H1 (cell line): Measurements from ENCODE around the gene DYNC1I1. TPM values are rescaled to one million over a fixed set of nuclear protein-coding genes. Genes with fewer than 3 reads are reported as not detected.

Source experiments
- CHD7 ChIP-seq: fragments of 300-600 bp; sonication (generic); IDR thresholded peaks from 2 replicates; pipeline ENCODE4 v1.7.1; 2012; ENCODE audit warnings: low read length, moderate library complexity, mild to moderate bottlenecking, inconsistent platforms; ENCODE audit not compliant: insufficient replicate concordance
- CTCF ChIP-seq, 3 experiments: IDR thresholded peaks; 1 replicate in 2 of 3; 2 replicates in 1 of 3; pipeline versions ENCODE4 v1.5.1 to v1.6.1; 2011; ENCODE audit warnings: low read length in 3 of 3, mild to moderate bottlenecking in 3 of 3, inconsistent platforms in 2 of 3, low read depth in 1 of 3, moderate library complexity in 1 of 3; ENCODE audit not compliant: insufficient read depth in 1 of 3; ENCODE audit errors: control extremely low read depth in 1 of 3
- EZH2 ChIP-seq: fragments of 200-600 bp; sonication (generic); IDR thresholded peaks from 2 replicates; pipeline ENCODE4 v1.7.1; 2012; ENCODE audit warnings: low read depth, mild to moderate bottlenecking, moderate library complexity, low read length, inconsistent platforms; ENCODE audit not compliant: severe bottlenecking
- JUND ChIP-seq: IDR thresholded peaks from 2 replicates; pipeline ENCODE4 v1.6.1; 2011; ENCODE audit warnings: mild to moderate bottlenecking, improper control_type of control experiment, low read length
- KDM1A ChIP-seq: fragments of 200-600, 300-600 bp; sonication (generic); IDR thresholded peaks from 2 replicates; pipeline ENCODE4 v1.7.1; 2016; ENCODE audit warnings: mild to moderate bottlenecking, low read length, borderline replicate concordance
- polyA plus RNA-seq, 7 experiments: library from polyadenylated mRNA; depleted of rRNA in 3 of 7; stranded (reverse) in 5 of 7; unstranded in 2 of 7; fragments of >200 nt in 5 of 7; fragments of 200-250 nt in 2 of 7; gene quantifications; 1 replicate in 5 of 7; 2 replicates in 1 of 7; 4 replicates in 1 of 7; pipeline versions ENCODE4 v1.2.1 to v1.2.3, GENCODE V29; 2011 to 2013; ENCODE audit warnings: missing spikeins in 2 of 7, mixed read lengths in 2 of 7
- total RNA-seq: library from RNA; stranded (reverse); fragmentation: NEBNext Ultra II Directional; extraction: Animal tissue kit (Norgen Biotek cat#: 25700); gene quantifications from 2 replicates; pipeline ENCODE4 v1.2.1, GENCODE V29; 2021
- TF ChIP-seq, protein P1 (sequence below): IDR thresholded peaks from 2 replicates; pipeline ENCODE4 v1.6.1; 2012; ENCODE audit warnings: inconsistent platforms

The DYNC1I1 gene
- total and polyA plus RNA-seq, 2 of the 8 experiments (the other 6 are each of a cell fraction or from before 2014, with no cell fraction given), result 0.45 to 0.58 TPM

GRCh38 chr7:96075510-96076349, 303.4 kb downstream of the DYNC1I1 start (continued):
- TF ChIP-seq CHD7, result no peak
- TF ChIP-seq CTCF (IDR thresholded peaks at IDR 0.05; ENCODE audit: control extremely low read depth in 1 of 3, insufficient read depth in 1 of 3, low read depth in 1 of 3, low read length in 3 of 3), result peak; percentile 78 to 89 (median 81)
- no peak for TF ChIP-seq KDM1A
- no peak for TF ChIP-seq JUND
- TF ChIP-seq, protein P1, sequence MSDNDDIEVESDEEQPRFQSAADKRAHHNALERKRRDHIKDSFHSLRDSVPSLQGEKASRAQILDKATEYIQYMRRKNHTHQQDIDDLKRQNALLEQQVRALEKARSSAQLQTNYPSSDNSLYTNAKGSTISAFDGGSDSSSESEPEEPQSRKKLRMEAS, result 0 out of 2 replicates have a peak, but pooled peaks have one; percentile 27
- peak; percentile 56 for TF ChIP-seq EZH2
